Upper lobe of right lung (tissue), 1 donor: ENCODE results near the gene KRTAP22-2. TPM values are rescaled to one million over a fixed set of nuclear protein-coding genes. Genes with fewer than 3 reads are reported as not detected.

ENCODE experiments used
- ATAC-seq: fragments of 200-7000 bp; cut with Tn5 transposase; one replicate; pipeline ENCODE4 v1.9.1; 2020; ENCODE audit warnings: mild to moderate bottlenecking, moderate library complexity
- DNase-seq: peaks from one replicate; pipeline ENCODE4 v3.0.0-alpha.2; 2020
- H3K27ac ChIP-seq: fragments of 200-600 bp; one replicate; pipeline ENCODE4 v1.8.0; 2022
- H3K27me3 ChIP-seq: fragments of 200-600 bp; one replicate; pipeline ENCODE4 v1.8.0; 2022; ENCODE audit warnings: mild to moderate bottlenecking
- H3K36me3 ChIP-seq: fragments of 200-600 bp; one replicate; pipeline ENCODE4 v1.8.0; 2022
- H3K4me1 ChIP-seq: fragments of 200-600 bp; one replicate; pipeline ENCODE4 v1.8.0; 2022
- H3K4me3 ChIP-seq: fragments of 200-600 bp; one replicate; pipeline ENCODE4 v1.8.0; 2022; ENCODE audit warnings: mild to moderate bottlenecking
- H3K9me3 ChIP-seq: fragments of 200-600 bp; one replicate; pipeline ENCODE4 v1.8.0; 2022
- intact Hi-C: fragments of 100-400 bp; cut with DNase I; formaldehyde crosslinking; loops from one replicate; pipeline ENCODE4 v1.11.0; 2022
- total RNA-seq: library from RNA; stranded (reverse); fragmentation: NEBNext Ultra II Directional; extraction: Animal tissue kit (Norgen Biotek cat#: 25700); gene quantifications from one replicate; pipeline ENCODE4 v1.2.1, GENCODE V29; 2021
- TF ChIP-seq, protein P1 (sequence below): fragments of 200-600 bp; IDR thresholded peaks from one replicate; pipeline ENCODE4 v1.8.0; 2022; ENCODE audit warnings: antibody characterized with exemption
- donor health status: DM: no; HTN: yes; CAD: no; lungs with severe emphysema.

KRTAP22-2 gene
- total RNA-seq, 1 donor from 2014 or later, result not detected

GRCh38 chr21:30592140-30592539, 1.9 kb upstream of the KRTAP22-2 start, which contains the start of gene KRTAP6-3:
KRTAP6-3 (plus strand) TSS chr21:30592440; CDS start chr21:30592446, 6 bp downstream.
- ATAC-seq, result no peak
- H3K4me1 ChIP-seq, result no peaks in the 10 kb centered on the region
- intact Hi-C loops, result no loop called here
- no peak within 1 kb of the TSS for H3K27ac ChIP-seq
- TF ChIP-seq, protein P1, sequence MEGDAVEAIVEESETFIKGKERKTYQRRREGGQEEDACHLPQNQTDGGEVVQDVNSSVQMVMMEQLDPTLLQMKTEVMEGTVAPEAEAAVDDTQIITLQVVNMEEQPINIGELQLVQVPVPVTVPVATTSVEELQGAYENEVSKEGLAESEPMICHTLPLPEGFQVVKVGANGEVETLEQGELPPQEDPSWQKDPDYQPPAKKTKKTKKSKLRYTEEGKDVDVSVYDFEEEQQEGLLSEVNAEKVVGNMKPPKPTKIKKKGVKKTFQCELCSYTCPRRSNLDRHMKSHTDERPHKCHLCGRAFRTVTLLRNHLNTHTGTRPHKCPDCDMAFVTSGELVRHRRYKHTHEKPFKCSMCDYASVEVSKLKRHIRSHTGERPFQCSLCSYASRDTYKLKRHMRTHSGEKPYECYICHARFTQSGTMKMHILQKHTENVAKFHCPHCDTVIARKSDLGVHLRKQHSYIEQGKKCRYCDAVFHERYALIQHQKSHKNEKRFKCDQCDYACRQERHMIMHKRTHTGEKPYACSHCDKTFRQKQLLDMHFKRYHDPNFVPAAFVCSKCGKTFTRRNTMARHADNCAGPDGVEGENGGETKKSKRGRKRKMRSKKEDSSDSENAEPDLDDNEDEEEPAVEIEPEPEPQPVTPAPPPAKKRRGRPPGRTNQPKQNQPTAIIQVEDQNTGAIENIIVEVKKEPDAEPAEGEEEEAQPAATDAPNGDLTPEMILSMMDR, result no peak
- H3K9me3 ChIP-seq, result no peaks in the 10 kb centered on the region
- no peaks in the 10 kb centered on the region for H3K27me3 ChIP-seq
- no peak for DNase-seq
- H3K36me3 ChIP-seq, result no peaks in the 10 kb centered on the region
- no peak within 1 kb of the TSS for H3K4me3 ChIP-seq

DNA sequence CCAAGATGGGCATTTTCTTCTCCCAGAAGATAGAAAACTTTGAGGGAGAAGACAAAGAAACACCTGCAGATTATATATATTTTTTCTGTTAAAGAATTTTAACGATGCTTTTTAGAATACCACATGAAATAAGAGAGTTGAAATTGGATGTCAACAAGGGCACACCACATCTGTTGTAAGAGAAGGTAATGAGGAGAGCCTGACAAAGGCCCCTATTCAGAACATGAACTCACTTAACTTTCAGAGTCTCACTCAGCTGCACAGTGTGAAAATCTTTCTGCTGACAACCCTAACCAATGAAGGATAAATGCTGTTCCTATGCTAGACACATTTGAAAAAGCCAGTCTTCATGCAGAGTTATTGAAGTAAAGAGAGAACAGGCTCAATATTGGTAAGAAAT, 7.3 kb downstream of the KRTAP22-2 start:
- intact Hi-C loops, result no loop called here
- no peak for ATAC-seq

GRCh38 chr21:30580132-30580531, 10.1 kb downstream of the KRTAP22-2 start:
- DNase-seq (no peak), ATAC-seq (no peak)
- Histone ChIP-seq H3K27me3 (no peaks in the 10 kb centered on the region), H3K4me3 (no peak overlapping the region), H3K4me1 (no peaks in the 10 kb centered on the region), H3K36me3 (no peaks in the 10 kb centered on the region), H3K9me3 (no peaks in the 10 kb centered on the region), H3K27ac (no peak overlapping the region)
- intact Hi-C loops, result no loop called here
- TF ChIP-seq, protein P1, result no peak

More for the DNA sequence above, 7.3 kb downstream of the KRTAP22-2 start:
- H3K9me3 ChIP-seq, result no peaks in the 10 kb centered on the region
- H3K4me1 ChIP-seq, result no peaks in the 10 kb centered on the region
- no peaks in the 10 kb centered on the region for H3K27me3 ChIP-seq
- no peak for DNase-seq
- no peak overlapping the region for H3K27ac ChIP-seq
- TF ChIP-seq, protein P1, result no peak
- H3K36me3 ChIP-seq, result no peaks in the 10 kb centered on the region
- no peak overlapping the region for H3K4me3 ChIP-seq

DNA sequence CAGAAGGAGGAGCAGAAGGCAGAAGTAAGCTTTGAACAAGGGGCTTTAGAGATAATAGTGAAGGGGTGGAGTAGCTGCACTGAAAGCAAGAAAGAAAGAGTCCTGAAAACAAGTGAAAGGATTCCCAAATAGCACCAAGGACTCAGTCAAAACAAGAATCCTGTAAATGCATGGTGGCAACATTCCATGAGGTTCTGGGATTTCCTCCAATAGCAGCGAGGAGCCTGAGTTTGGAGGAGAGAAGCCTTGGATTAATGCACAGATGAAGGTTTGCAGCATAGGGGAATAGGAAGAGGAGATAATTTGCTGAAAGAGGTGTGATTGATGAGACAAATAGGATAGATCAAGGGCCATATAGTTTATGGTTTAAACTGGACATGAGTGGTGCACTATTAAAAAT, 10.9 kb downstream of the KRTAP22-2 start:
- H3K9me3 ChIP-seq, result no peaks in the 10 kb centered on the region
- no peaks in the 10 kb centered on the region for H3K27me3 ChIP-seq
- H3K36me3 ChIP-seq, result no peaks in the 10 kb centered on the region
- no peak overlapping the region for H3K27ac ChIP-seq
- intact Hi-C loops, result no loop called here
- H3K4me1 ChIP-seq, result no peaks in the 10 kb centered on the region
- DNase-seq (no peak), ATAC-seq (no peak)
- H3K4me3 ChIP-seq, result no peak overlapping the region
- TF ChIP-seq, protein P1, result no peak

DNA sequence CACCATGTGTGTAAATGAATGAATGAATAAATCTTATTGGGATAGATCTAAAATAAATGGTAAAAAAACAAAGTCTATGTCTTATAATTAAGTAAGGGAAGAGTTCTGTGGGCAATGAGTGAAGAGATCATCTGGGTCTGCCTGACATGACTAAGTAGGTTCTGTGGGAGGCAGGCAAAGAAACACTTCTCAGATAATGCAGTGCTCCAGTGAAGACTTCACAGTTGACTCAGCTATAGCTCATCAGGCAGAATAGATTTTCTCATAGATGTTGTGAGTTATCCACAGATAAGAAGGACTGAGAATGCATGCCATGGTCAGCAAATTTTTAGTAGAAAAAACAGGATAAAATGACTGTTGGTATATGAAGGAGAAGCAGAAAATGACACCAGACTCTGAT, 12.4 kb downstream of the KRTAP22-2 start:
- H3K27me3 ChIP-seq, result no peaks in the 10 kb centered on the region
- H3K36me3 ChIP-seq, result no peaks in the 10 kb centered on the region
- DNase-seq, result no peak
- H3K27ac ChIP-seq, result no peak overlapping the region
- no peaks in the 10 kb centered on the region for H3K9me3 ChIP-seq
- intact Hi-C loops, result no loop called here
- ATAC-seq, result no peak
- TF ChIP-seq, protein P1, result no peak
- H3K4me3 ChIP-seq, result no peak overlapping the region
- no peaks in the 10 kb centered on the region for H3K4me1 ChIP-seq

- TF ChIP-seq, protein P1, result no peak
- no peaks in the 10 kb centered on the region for H3K4me1 ChIP-seq
- H3K36me3 ChIP-seq, result no peaks in the 10 kb centered on the region
- no peaks in the 10 kb centered on the region for H3K9me3 ChIP-seq
- intact Hi-C loops, result no loop called here
- DNase-seq (no peak), ATAC-seq (no peak)
- no peak overlapping the region for H3K4me3 ChIP-seq
- no peaks in the 10 kb centered on the region for H3K27me3 ChIP-seq
- no peak overlapping the region for H3K27ac ChIP-seq
These were observed 22.6 kb downstream of the KRTAP22-2 start for GRCh38 chr21:30567617-30568016.
